RWPE2 (cell line): ENCODE results near the gene SLFN11.
A peak's percentile ranks its signal among the peaks of the same experiment; 100 is the strongest.

Experiments used
- ATAC-seq: fragments of 200-7000 bp; cut with Tn5 transposase; 3 replicates; pipeline ENCODE4 v1.9.1; 2021; ENCODE audit warnings: low read depth
- DNase-seq: peaks from one replicate; pipeline ENCODE4 v3.0.0-alpha.2; 2020; ENCODE audit warnings: low spot score
- H3K27ac ChIP-seq: fragments of 450-650 bp; 2 replicates; pipeline ENCODE4 v1.5.1; 2017; ENCODE audit warnings: mild to moderate bottlenecking; ENCODE audit not compliant: poor library complexity, severe bottlenecking
- H3K27me3 ChIP-seq: fragments of 250-450 bp; sonication (Bioruptor Pico); 2 replicates; pipeline ENCODE4 v1.5.1; 2021; ENCODE audit warnings: mild to moderate bottlenecking, moderate library complexity; ENCODE audit not compliant: insufficient read depth, poor library complexity, severe bottlenecking
- H3K36me3 ChIP-seq: fragments of 250-450 bp; sonication (Bioruptor Pico); 2 replicates; pipeline ENCODE4 v1.5.1; 2020; ENCODE audit warnings: low read depth, mild to moderate bottlenecking, moderate library complexity
- H3K4me1 ChIP-seq: fragments of 250-450 bp; sonication (Bioruptor Pico); 2 replicates; pipeline ENCODE4 v1.5.1; 2021; ENCODE audit warnings: mild to moderate bottlenecking, moderate library complexity; ENCODE audit not compliant: insufficient read depth, poor library complexity, severe bottlenecking
- H3K4me3 ChIP-seq: fragments of 250-450 bp; sonication (Bioruptor Pico); 2 replicates; pipeline ENCODE4 v1.5.1; 2021; ENCODE audit warnings: mild to moderate bottlenecking, moderate library complexity; ENCODE audit not compliant: severe bottlenecking
- H3K9me3 ChIP-seq: fragments of 250-450 bp; sonication (Bioruptor Pico); 2 replicates; pipeline ENCODE4 v1.5.1; 2021; ENCODE audit warnings: mild to moderate bottlenecking, moderate library complexity; ENCODE audit not compliant: severe bottlenecking
- CTCF ChIP-seq: fragments of 450-650 bp; IDR thresholded peaks from one replicate; pipeline ENCODE4 v1.5.1; 2017; ENCODE audit warnings: mild to moderate bottlenecking, moderate library complexity; ENCODE audit not compliant: poor library complexity, severe bottlenecking

SLFN11 gene

GRCh38 chr17:35315971-35316370 lies 57.5 kb downstream of the SLFN11 start:
- Histone ChIP-seq H3K27me3 (peaks cover 6% of the 10 kb centered on the region), H3K9me3 (no peaks in the 10 kb centered on the region), H3K4me3 (no peak overlapping the region), H3K4me1 (peaks cover 3% of the 10 kb centered on the region), H3K36me3 (no peaks in the 10 kb centered on the region), H3K27ac (no peak overlapping the region)
- DNase-seq: no peak
- no peak for ATAC-seq
- TF ChIP-seq CTCF: no peak

- H3K4me1 ChIP-seq: peaks cover 3% of the 10 kb centered on the region
- H3K9me3 ChIP-seq: no peaks in the 10 kb centered on the region
- ATAC-seq: peak; percentile 88
- no peak overlapping the region for H3K27ac ChIP-seq
- peaks cover 6% of the 10 kb centered on the region for H3K27me3 ChIP-seq
- H3K36me3 ChIP-seq: no peaks in the 10 kb centered on the region
- DNase-seq: no peak
- H3K4me3 ChIP-seq: no peak overlapping the region
- no peak for TF ChIP-seq CTCF
Measured at GRCh38 chr17:35315283-35315682, 58.1 kb downstream of the SLFN11 start.

DNA sequence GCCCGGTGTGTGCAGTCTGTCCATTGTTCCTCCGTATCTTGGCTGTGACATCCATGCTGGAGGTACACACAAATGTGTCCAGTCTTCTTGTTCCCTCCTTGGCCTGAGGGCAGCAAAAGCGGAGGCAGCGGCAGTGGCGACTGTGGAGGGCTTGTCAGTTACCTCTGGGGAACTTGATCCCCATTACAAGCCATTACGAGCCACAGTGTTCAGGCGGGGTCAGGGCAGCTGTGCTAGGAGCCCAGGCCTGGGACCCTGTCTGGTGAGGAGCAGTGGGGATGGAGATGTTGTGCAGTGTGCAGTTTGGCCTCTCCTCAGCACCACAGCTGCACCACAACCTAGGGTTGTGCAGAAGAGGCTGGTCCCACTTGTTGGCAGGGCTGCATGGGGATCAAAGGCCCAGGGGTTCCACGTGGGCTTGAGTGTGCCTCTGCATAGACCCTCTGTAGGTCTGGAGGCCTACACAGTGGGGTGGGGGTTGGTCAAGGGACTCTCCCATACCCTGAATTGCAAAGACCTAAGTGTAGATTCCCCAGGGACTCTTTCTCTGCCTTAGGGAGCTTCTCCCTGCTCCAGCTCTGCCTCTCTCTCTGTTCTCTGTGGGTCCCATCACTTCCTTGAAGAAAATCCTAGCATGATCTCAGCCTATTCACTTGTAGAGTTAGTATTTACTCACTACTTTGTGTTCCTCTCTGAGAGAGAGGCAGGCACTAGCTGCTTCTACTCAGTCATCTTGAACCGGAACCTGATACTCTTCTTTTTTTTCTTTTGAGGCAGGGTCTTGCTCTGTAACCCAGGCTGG lies 58.8 kb downstream of the SLFN11 start:
- DNase-seq: no peak
- Histone ChIP-seq H3K27ac (no peak overlapping the region), H3K9me3 (no peaks in the 10 kb centered on the region), H3K4me1 (peaks cover 3% of the 10 kb centered on the region), H3K36me3 (no peaks in the 10 kb centered on the region), H3K27me3 (peaks cover 6% of the 10 kb centered on the region), H3K4me3 (no peak overlapping the region)
- no peak; the same call in 2 of the 3 replicates for ATAC-seq
- no peak for TF ChIP-seq CTCF

DNA sequence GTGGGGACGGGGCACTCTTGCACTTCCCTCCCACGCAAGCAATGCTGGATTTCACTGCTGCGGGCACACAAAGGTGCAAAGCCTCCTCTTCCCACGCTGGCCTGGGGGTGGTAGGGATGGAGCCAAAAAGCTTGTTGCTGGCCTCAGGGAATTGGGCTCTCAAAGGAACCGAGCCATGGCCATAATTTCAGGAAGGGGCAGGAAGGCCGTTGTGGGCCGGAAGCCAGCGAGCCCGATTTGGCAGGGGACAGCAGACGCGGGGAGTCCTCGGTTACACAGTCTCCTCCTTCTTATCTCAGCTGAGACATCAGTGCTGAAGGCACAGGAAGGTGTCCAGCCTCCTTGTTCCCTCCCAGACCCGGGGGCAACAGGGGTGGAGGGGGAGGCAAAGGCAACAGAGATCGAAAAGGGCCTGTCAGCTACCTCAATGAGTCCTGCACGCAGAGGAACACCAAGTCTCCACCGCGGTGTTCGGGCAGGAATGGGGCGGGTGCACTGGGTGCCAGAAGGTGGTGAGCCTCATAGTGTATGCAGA lies 59.5 kb downstream of the SLFN11 start:
- peaks cover 6% of the 10 kb centered on the region for H3K27me3 ChIP-seq
- peaks cover 3% of the 10 kb centered on the region for H3K4me1 ChIP-seq
- no peaks in the 10 kb centered on the region for H3K36me3 ChIP-seq
- TF ChIP-seq CTCF: no peak
- no peak overlapping the region for H3K4me3 ChIP-seq
- no peak overlapping the region for H3K27ac ChIP-seq
- no peak for DNase-seq
- no peaks in the 10 kb centered on the region for H3K9me3 ChIP-seq
- no peak for ATAC-seq
